Chondrocyte (in vitro differentiated cells): ENCODE measurements around the gene CERCAM. TPM values are rescaled to one million over a fixed set of nuclear protein-coding genes. Genes with fewer than 3 reads are reported as not detected.

Experiments used
- DNase-seq: peaks from one replicate; pipeline ENCODE4 v3.0.0; 2021; ENCODE audit warnings: mixed read lengths, low spot score
- H3K27ac Mint-ChIP-seq: one replicate; pipeline ENCODE4 v1.8.0; 2021; ENCODE audit warnings: mild to moderate bottlenecking, moderate library complexity, mixed read lengths; ENCODE audit not compliant: unreplicated experiment
- H3K27me3 Mint-ChIP-seq: 2 replicates; pipeline ENCODE4 v1.8.0; 2021; ENCODE audit warnings: low read depth, mixed read lengths
- H3K36me3 Mint-ChIP-seq: 2 replicates; pipeline ENCODE4 v1.8.0; 2021; ENCODE audit warnings: low read depth, mixed read lengths
- H3K4me1 Mint-ChIP-seq: 2 replicates; pipeline ENCODE4 v1.8.0; 2021; ENCODE audit warnings: low read depth, mild to moderate bottlenecking, mixed read lengths
- H3K4me3 Mint-ChIP-seq: one replicate; pipeline ENCODE4 v1.8.0; 2021; ENCODE audit warnings: mild to moderate bottlenecking, moderate library complexity, mixed read lengths; ENCODE audit not compliant: unreplicated experiment
- H3K9me3 Mint-ChIP-seq: 2 replicates; pipeline ENCODE4 v1.8.0; 2021; ENCODE audit warnings: low read depth, mixed read lengths
- CTCF ChIP-seq: fragments of 200-600 bp; sonication (generic); IDR thresholded peaks from 2 replicates; pipeline ENCODE4 v1.5.0; 2021; ENCODE audit warnings: antibody characterized with exemption, mild to moderate bottlenecking, moderate library complexity
- total RNA-seq: library from RNA; stranded (reverse); gene quantifications from 3 replicates; pipeline ENCODE4 v1.2.1, GENCODE V29; 2021

The CERCAM gene
- total RNA-seq, 1 donor from 2014 or later = 280 TPM

GRCh38 chr9:128374221-128374675, 46.4 kb upstream of the CERCAM start:
- no peak overlapping the region for H3K4me3 Mint-ChIP-seq
- TF ChIP-seq CTCF = no peak
- peaks cover 11% of the 10 kb centered on the region for H3K36me3 Mint-ChIP-seq
- H3K9me3 Mint-ChIP-seq = no peaks in the 10 kb centered on the region
- H3K27me3 Mint-ChIP-seq = no peaks in the 10 kb centered on the region
- no peak for DNase-seq
- peaks cover 38% of the 10 kb centered on the region for H3K4me1 Mint-ChIP-seq
- H3K27ac Mint-ChIP-seq = no peak overlapping the region

- H3K27me3 Mint-ChIP-seq = no peaks in the 10 kb centered on the region
- H3K4me1 Mint-ChIP-seq = peaks cover 27% of the 10 kb centered on the region
- H3K27ac Mint-ChIP-seq = no peak overlapping the region
- TF ChIP-seq CTCF = no peak
- H3K9me3 Mint-ChIP-seq = no peaks in the 10 kb centered on the region
- no peak overlapping the region for H3K4me3 Mint-ChIP-seq
- no peak for DNase-seq
- H3K36me3 Mint-ChIP-seq = peaks cover 9% of the 10 kb centered on the region
These were observed 44.8 kb upstream of the CERCAM start for GRCh38 chr9:128375865-128376264.

GRCh38 chr9:128382261-128382660, 38.4 kb upstream of the CERCAM start:
- no peaks in the 10 kb centered on the region for H3K27me3 Mint-ChIP-seq

GRCh38 chr9:128383007-128383753, 37.5 kb upstream of the CERCAM start:
- Mint-ChIP-seq H3K27ac (no peak overlapping the region), H3K9me3 (no peaks in the 10 kb centered on the region), H3K4me3 (no peak overlapping the region), H3K27me3 (no peaks in the 10 kb centered on the region), H3K36me3 (peaks cover 20% of the 10 kb centered on the region), H3K4me1 (peaks cover 7% of the 10 kb centered on the region)
- DNase-seq = no peak
- no peak for TF ChIP-seq CTCF

More at GRCh38 chr9:128382261-128382660, 38.4 kb upstream of the CERCAM start:
- H3K36me3 Mint-ChIP-seq = peaks cover 13% of the 10 kb centered on the region
- no peak for TF ChIP-seq CTCF
- DNase-seq = no peak
- no peak overlapping the region for H3K4me3 Mint-ChIP-seq
- H3K27ac Mint-ChIP-seq = no peak overlapping the region
- peaks cover 7% of the 10 kb centered on the region for H3K4me1 Mint-ChIP-seq
- H3K9me3 Mint-ChIP-seq = no peaks in the 10 kb centered on the region

GRCh38 chr9:128383791-128384190, 36.9 kb upstream of the CERCAM start:
- no peak overlapping the region for H3K4me3 Mint-ChIP-seq
- peaks cover 19% of the 10 kb centered on the region for H3K36me3 Mint-ChIP-seq
- H3K27ac Mint-ChIP-seq = no peak overlapping the region
- DNase-seq = no peak
- no peaks in the 10 kb centered on the region for H3K27me3 Mint-ChIP-seq
- H3K4me1 Mint-ChIP-seq = peaks cover 7% of the 10 kb centered on the region
- TF ChIP-seq CTCF = no peak
- H3K9me3 Mint-ChIP-seq = no peaks in the 10 kb centered on the region
